Ovary (tissue), 3 donors: ENCODE data around the gene MC1R.

Source experiments
- CTCF ChIP-seq, 3 donors: fragments of 450-650 bp in 2 of 3; fragments of 200-600 bp in 1 of 3; IDR thresholded peaks; one replicate each; pipeline versions ENCODE4 v1.5.1 to v1.8.0; 2016 to 2022; ENCODE audit warnings: antibody characterized with exemption in 3 of 3, mild to moderate bottlenecking in 1 of 3
- EP300 ChIP-seq: sonication (generic); formaldehyde crosslinking; IDR thresholded peaks from one replicate; pipeline ENCODE4 v1.6.1; 2017; ENCODE audit warnings: antibody characterized with exemption
- donor health status: DM: no; HTN: no; CAD: no.

GRCh38 chr16:89912143-89912542 is 6.5 kb upstream of the MC1R start:
- no peak for TF ChIP-seq EP300
- TF ChIP-seq CTCF (IDR thresholded peaks at IDR 0.05): no peak
